Body of pancreas (tissue), 4 donors: ENCODE measurements around the gene ARHGAP12.

ENCODE experiments used
- CTCF ChIP-seq, 7 experiments: fragments of 450-650 bp in 4 of 7; fragments of 200-600 bp in 3 of 7; sonication (generic) in 3 of 7; IDR thresholded peaks; one replicate each; pipeline ENCODE4 v1.5.1; 2016 to 2019; ENCODE audit warnings: antibody characterized with exemption in 7 of 7
- POLR2A ChIP-seq, 3 donors: fragments of 450-650 bp; IDR thresholded peaks; one replicate each; pipeline ENCODE4 v1.6.1; 2016; ENCODE audit warnings: antibody characterized with exemption in 3 of 3, mild to moderate bottlenecking in 2 of 3

- TF ChIP-seq CTCF (IDR thresholded peaks at IDR 0.05) (no peak), POLR2A (IDR thresholded peaks at IDR 0.05) (no peak)
These were observed 26.0 kb downstream of the ARHGAP12 start for GRCh38 chr10:31902625-31903024.
